Fibroblast of lung (primary cell): ENCODE results near the gene PTGS1. TPM values are rescaled to one million over a fixed set of nuclear protein-coding genes. Genes with fewer than 3 reads are reported as not detected.
"Not testable (repeated sequence)": the region's sequence is repeated elsewhere in the genome, so short reads cannot be mapped to it uniquely, and the experiment has no call there.

ENCODE experiments used
- DNase-seq, 2 donors: peaks; one replicate each; pipeline versions ENCODE4 v3.0.0 to v3.0.0-alpha.2; 2010; ENCODE audit warnings: low read depth in 2 of 2
- H2AFZ ChIP-seq: 2 replicates; pipeline ENCODE4 v1.5.1; 2012; ENCODE audit warnings: low read length, control low read depth, inconsistent platforms
- H3K27ac ChIP-seq: 2 replicates; pipeline ENCODE4 v1.5.1; 2011; ENCODE audit warnings: low read length, control low read depth; ENCODE audit not compliant: insufficient read depth
- H3K27me3 ChIP-seq: 2 replicates; pipeline ENCODE4 v1.5.1; 2011; ENCODE audit warnings: mild to moderate bottlenecking, low read length; ENCODE audit not compliant: control insufficient read depth, insufficient read depth
- H3K36me3 ChIP-seq: 2 replicates; pipeline ENCODE4 v1.5.1; 2011; ENCODE audit warnings: low read length; ENCODE audit not compliant: control insufficient read depth, insufficient read depth
- H3K4me1 ChIP-seq: 2 replicates; pipeline ENCODE4 v1.5.1; 2011; ENCODE audit warnings: low read length; ENCODE audit not compliant: control insufficient read depth, insufficient read depth; ENCODE audit errors: extremely low read depth
- H3K4me2 ChIP-seq: 2 replicates; pipeline ENCODE4 v1.5.1; 2011; ENCODE audit warnings: low read length, control low read depth; ENCODE audit not compliant: insufficient read depth; ENCODE audit errors: extremely low read depth
- H3K4me3 ChIP-seq, 4 experiments: fragments of 200-600 bp in 1 of 4; sonication (generic) in 1 of 4; replicated peaks in 1 of 4; 2 replicates each; pipeline ENCODE4 v1.5.1; 2011 to 2016; ENCODE audit warnings: low read length in 4 of 4, low read depth in 3 of 4, mild to moderate bottlenecking in 3 of 4, control low read depth in 2 of 4, inconsistent platforms in 1 of 4, mixed read lengths in 1 of 4; ENCODE audit not compliant: insufficient read depth in 1 of 4; ENCODE audit errors: control extremely low read depth in 1 of 4
- H3K79me2 ChIP-seq: 2 replicates; pipeline ENCODE4 v1.5.1; 2012; ENCODE audit warnings: mild to moderate bottlenecking, low read length, inconsistent platforms; ENCODE audit not compliant: control insufficient read depth, insufficient read depth
- H3K9ac ChIP-seq: 2 replicates; pipeline ENCODE4 v1.5.1; 2011; ENCODE audit warnings: mild to moderate bottlenecking, low read length, control low read depth; ENCODE audit not compliant: insufficient read depth
- H3K9me3 ChIP-seq: 2 replicates; pipeline ENCODE4 v1.5.1; 2012; ENCODE audit warnings: low read depth, low read length; ENCODE audit not compliant: control insufficient read depth, insufficient read depth
- H4K20me1 ChIP-seq: 2 replicates; pipeline ENCODE4 v1.5.1; 2011; ENCODE audit warnings: low read length; ENCODE audit not compliant: control insufficient read depth, insufficient read depth; ENCODE audit errors: extremely low read depth
- CTCF ChIP-seq, 2 donors: IDR thresholded peaks in 1 of 2; conservative IDR thresholded peaks in 1 of 2; 1 replicate in 1 of 2; 2 replicates in 1 of 2; pipeline ENCODE4 v1.5.1; 2011 to 2012; ENCODE audit warnings: low read length in 2 of 2, control low read depth in 1 of 2, inconsistent platforms in 1 of 2, low read depth in 1 of 2, mild to moderate bottlenecking in 1 of 2
- EZH2 ChIP-seq: IDR thresholded peaks from 2 replicates; pipeline ENCODE4 v1.5.1; 2012; ENCODE audit warnings: low read length, control low read depth, mild to moderate bottlenecking; ENCODE audit errors: missing control alignments
- polyA minus RNA-seq: library from RNA; depleted of rRNA, polyadenylated mRNA; stranded (reverse); fragments of >200 nt; gene quantifications from 2 replicates; pipeline ENCODE4 v1.2.3, GENCODE V29; 2011; ENCODE audit warnings: low replicate concordance
- polyA plus RNA-seq, 2 donors: library from polyadenylated mRNA; depleted of rRNA in 1 of 2; stranded (reverse) in 1 of 2; unstranded in 1 of 2; fragments of >200 nt; gene quantifications; 2 replicates each; pipeline ENCODE4 v1.2.1, GENCODE V29; 2011 to 2012; ENCODE audit warnings: missing spikeins in 1 of 2
- total RNA-seq: library from RNA; depleted of rRNA; stranded (reverse); fragments of >200 nt; gene quantifications from 2 replicates; pipeline ENCODE4 v1.2.1, GENCODE V29; 2014

The PTGS1 gene
- total RNA-seq (8.0 and 13.4 TPM in 2 replicates), polyA plus RNA-seq (52.9 and 86.5 TPM in 2 replicates), polyA minus RNA-seq (70.0 and 100 TPM in 2 replicates)
- 57.5 and 87.9 TPM in 2 replicates for polyA plus RNA-seq (2012)

DNA sequence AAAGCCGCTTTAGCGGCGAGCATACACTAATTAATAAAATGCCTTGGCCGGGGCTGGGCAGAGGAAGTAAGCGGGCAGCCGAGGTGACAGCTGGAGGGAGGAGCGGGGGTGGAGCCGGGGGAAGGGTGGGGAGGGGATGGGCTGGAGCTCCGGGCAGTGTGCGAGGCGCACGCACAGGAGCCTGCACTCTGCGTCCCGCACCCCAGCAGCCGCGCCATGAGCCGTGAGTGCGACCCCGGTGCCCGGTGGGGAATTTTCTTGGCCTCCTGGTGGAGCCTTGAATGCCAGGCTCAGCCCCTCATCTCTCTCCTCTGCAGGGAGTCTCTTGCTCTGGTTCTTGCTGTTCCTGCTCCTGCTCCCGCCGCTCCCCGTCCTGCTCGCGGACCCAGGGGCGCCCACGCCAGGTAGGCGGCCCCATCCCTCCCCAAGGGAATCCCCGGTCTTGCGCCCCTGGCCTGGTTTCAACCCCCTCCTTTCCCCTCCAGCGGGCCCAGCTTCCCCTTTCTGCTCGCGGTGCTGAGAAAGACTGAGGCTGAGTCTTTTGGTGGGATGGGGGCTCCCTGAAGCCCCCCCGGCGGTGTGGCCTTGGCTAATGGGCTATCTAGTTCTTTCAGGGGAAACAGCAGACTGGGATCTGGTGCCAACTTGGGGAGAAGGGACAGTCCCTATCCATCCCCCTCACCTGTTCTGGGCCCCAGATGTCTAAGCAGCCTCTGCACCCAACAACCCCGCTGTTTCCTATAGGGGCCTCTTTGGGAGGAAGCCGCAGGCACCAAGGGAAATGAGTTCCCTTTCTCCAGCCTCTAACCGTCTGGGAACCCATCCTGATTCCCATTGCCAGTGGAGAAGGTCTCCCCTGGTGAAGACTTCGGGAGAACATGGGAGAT is at the start of gene PTGS1:
Gene PTGS1 (plus strand): TSS at position 156 of the 887 bp plus-strand sequence. CDS start 61 bp downstream, at position 217.
- H3K4me3 ChIP-seq, result peak within 1 kb of the TSS; percentile 57 to 72 (median 62)
- peak within 1 kb of the TSS; percentile 27 for H3K27ac ChIP-seq
- H3K27me3 ChIP-seq, result no peaks in the 10 kb centered on the region
- H2AFZ ChIP-seq, result peak within 1 kb of the TSS; percentile 45
- H3K36me3 ChIP-seq, result no peaks in the 10 kb centered on the region
- H3K9me3 ChIP-seq, result no peaks in the 10 kb centered on the region
- H3K79me2 ChIP-seq, result peaks cover 15% of the 10 kb centered on the region
- peak in 1 of 2 donors; percentile 40 for DNase-seq
- peak within 1 kb of the TSS; percentile 89 for H3K4me2 ChIP-seq
- H4K20me1 ChIP-seq, result no peaks in the 10 kb centered on the region
- H3K4me1 ChIP-seq, result peaks cover 22% of the 10 kb centered on the region
- TF ChIP-seq CTCF (conservative IDR thresholded peaks at IDR 0.05 in 1 of 2, IDR thresholded peaks at IDR 0.05 in 1 of 2; ENCODE audit: low read depth in 1 of 2, low read length in 2 of 2) (no peak), EZH2 (no peak)
- H3K9ac ChIP-seq, result peak within 1 kb of the TSS; percentile 59

GRCh38 chr9:122322553-122322952 is 48.3 kb upstream of the PTGS1 start:
- no peak overlapping the region for H2AFZ ChIP-seq
- H3K4me1 ChIP-seq, result peaks cover 5% of the 10 kb centered on the region
- no peak overlapping the region for H3K27ac ChIP-seq
- peaks cover 2% of the 10 kb centered on the region for H3K36me3 ChIP-seq
- H3K27me3 ChIP-seq, result no peaks in the 10 kb centered on the region
- no peak overlapping the region for H3K4me3 ChIP-seq
- DNase-seq, result no peak
- no peak overlapping the region for H3K9ac ChIP-seq
- H3K9me3 ChIP-seq, result no peaks in the 10 kb centered on the region
- no peaks in the 10 kb centered on the region for H3K79me2 ChIP-seq
- TF ChIP-seq EZH2, result no peak
- TF ChIP-seq CTCF (conservative IDR thresholded peaks at IDR 0.05 in 1 of 2, IDR thresholded peaks at IDR 0.05 in 1 of 2; ENCODE audit: low read depth in 1 of 2, low read length in 2 of 2), result no peak
- no peak overlapping the region for H3K4me2 ChIP-seq
- no peaks in the 10 kb centered on the region for H4K20me1 ChIP-seq

DNA sequence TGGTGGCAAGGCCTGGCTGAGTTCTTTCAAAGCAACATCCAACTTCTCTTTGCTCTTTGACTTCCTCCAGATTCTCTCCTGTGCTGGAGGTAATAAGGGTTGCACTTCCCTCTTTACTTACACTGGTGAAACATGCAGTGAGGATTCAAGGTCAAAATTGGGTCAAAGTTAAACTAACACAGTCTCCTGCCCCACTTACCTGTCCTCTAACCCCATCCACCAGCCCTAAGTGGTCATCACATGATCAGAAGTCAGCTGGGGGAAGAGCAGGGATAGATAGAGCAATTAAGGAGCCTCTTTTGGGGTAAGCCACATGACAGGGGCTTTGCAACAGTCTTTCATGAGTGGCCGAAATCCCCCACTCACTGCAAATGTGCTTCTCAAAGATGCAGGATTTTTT is 46.2 kb upstream of the PTGS1 start:
- H3K4me3 ChIP-seq, H3K27me3 ChIP-seq, H3K9me3 ChIP-seq, H4K20me1 ChIP-seq, H3K36me3 ChIP-seq, H2AFZ ChIP-seq, H3K79me2 ChIP-seq, DNase-seq, H3K27ac ChIP-seq, H3K4me1 ChIP-seq, H3K9ac ChIP-seq: not testable (repeated sequence)
- peak overlapping the region; percentile 1 for H3K4me2 ChIP-seq
